Karpas-422 (cell line): Measurements from ENCODE around the gene OR4B1. TPM values are rescaled to one million over a fixed set of nuclear protein-coding genes. Genes with fewer than 3 reads are reported as not detected.
"Not testable (repeated sequence)": the region's sequence is repeated elsewhere in the genome, so short reads cannot be mapped to it uniquely, and the experiment has no call there.

Experiments used
- DNase-seq: peaks from one replicate; pipeline ENCODE4 v3.0.0-alpha.2; 2015
- H2AFZ ChIP-seq: fragments of 200-600 bp; sonication (generic); 2 replicates; pipeline ENCODE4 v1.6.1; 2014; ENCODE audit warnings: antibody characterized with exemption, low read length, mixed read lengths
- H3K27ac ChIP-seq: fragments of 200-600 bp; sonication (generic); 2 replicates; pipeline ENCODE4 v1.5.1; 2014; ENCODE audit warnings: mild to moderate bottlenecking, low read length, moderate library complexity
- H3K27me3 ChIP-seq: fragments of 200-600 bp; sonication (generic); 2 replicates; pipeline ENCODE4 v1.6.1; 2014; ENCODE audit warnings: low read length, mixed read lengths
- H3K36me3 ChIP-seq: fragments of 200-600 bp; sonication (generic); 2 replicates; pipeline ENCODE4 v1.6.1; 2014; ENCODE audit warnings: low read length, mixed read lengths; ENCODE audit not compliant: insufficient read depth
- H3K4me1 ChIP-seq: fragments of 200-600 bp; sonication (generic); 2 replicates; pipeline ENCODE4 v1.6.1; 2014; ENCODE audit warnings: mild to moderate bottlenecking, low read length, mixed read lengths
- H3K4me2 ChIP-seq: fragments of 200-600 bp; sonication (generic); 2 replicates; pipeline ENCODE4 v1.6.1; 2014; ENCODE audit warnings: low read length, low read depth, mild to moderate bottlenecking; ENCODE audit not compliant: poor library complexity, severe bottlenecking
- H3K4me3 ChIP-seq: fragments of 200-600 bp; sonication (generic); 2 replicates; pipeline ENCODE4 v1.5.1; 2014; ENCODE audit warnings: mild to moderate bottlenecking, antibody characterized with exemption, low read length, mixed read lengths
- H3K79me2 ChIP-seq: fragments of 200-600 bp; sonication (generic); 2 replicates; pipeline ENCODE4 v1.6.1; 2014; ENCODE audit warnings: mild to moderate bottlenecking, low read length, mixed read lengths
- H3K9ac ChIP-seq: fragments of 200-600 bp; sonication (generic); 2 replicates; pipeline ENCODE4 v1.6.0; 2014; ENCODE audit warnings: low read length
- H3K9me2 ChIP-seq: fragments of 200-600 bp; sonication (generic), shearing (Covaris generic); replicated peaks from 2 replicates; pipeline ENCODE4 v1.6.0; 2014; ENCODE audit warnings: mild to moderate bottlenecking, low read length, moderate library complexity; ENCODE audit not compliant: insufficient read depth
- H3K9me3 ChIP-seq: fragments of 300-700, 200-600 bp; sonication (generic); 2 replicates; pipeline ENCODE4 v1.6.1; 2014; ENCODE audit warnings: low read length, mixed read lengths
- H4K20me1 ChIP-seq: fragments of 200-600 bp; sonication (generic); 2 replicates; pipeline ENCODE4 v1.6.1; 2014; ENCODE audit warnings: mild to moderate bottlenecking, antibody characterized with exemption, low read length, low read depth; ENCODE audit not compliant: insufficient read depth
- total RNA-seq: library from RNA; depleted of rRNA; stranded (reverse); fragments of >200 nt; shearing (Covaris generic); gene quantifications from 2 replicates; pipeline ENCODE4 v1.2.3, GENCODE V29; 2014; ENCODE audit warnings: low replicate concordance

OR4B1 gene
- total RNA-seq, 1 experiment from 2014 or later = not detected

- Histone ChIP-seq H3K4me3 (no peak overlapping the region), H3K9me2 (no peaks in the 10 kb centered on the region), H3K79me2 (no peaks in the 10 kb centered on the region), H3K27ac (no peak overlapping the region), H3K27me3 (no peaks in the 10 kb centered on the region), H3K4me2 (no peak overlapping the region), H3K9ac (no peak overlapping the region), H3K9me3 (no peaks in the 10 kb centered on the region), H3K4me1 (no peaks in the 10 kb centered on the region), H4K20me1 (no peaks in the 10 kb centered on the region), H2AFZ (no peak overlapping the region), H3K36me3 (no peaks in the 10 kb centered on the region)
- DNase-seq = no peak
These were observed 12.2 kb downstream of the OR4B1 start for GRCh38 chr11:48228761-48229160.

DNA sequence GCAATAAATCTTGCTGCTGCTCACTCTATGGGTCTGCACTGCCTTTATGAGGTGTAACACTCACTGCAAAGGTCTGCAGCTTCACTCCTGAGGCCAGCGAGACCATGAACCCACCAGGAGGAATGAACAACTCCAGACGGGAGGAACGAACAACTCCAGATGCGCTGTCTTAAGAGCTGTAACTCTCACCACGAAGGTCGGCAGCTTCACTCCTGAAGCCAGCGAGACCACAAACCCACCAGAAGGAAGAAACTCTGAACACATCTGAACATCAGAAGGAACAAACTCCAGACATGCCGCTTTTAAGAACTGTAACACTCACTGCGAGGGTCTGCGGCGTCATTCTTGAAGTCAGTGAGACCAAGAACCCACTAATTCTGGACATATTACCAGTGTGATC lies 13.4 kb downstream of the OR4B1 start:
- H3K27ac ChIP-seq, H3K27me3 ChIP-seq: not testable (repeated sequence)

DNA sequence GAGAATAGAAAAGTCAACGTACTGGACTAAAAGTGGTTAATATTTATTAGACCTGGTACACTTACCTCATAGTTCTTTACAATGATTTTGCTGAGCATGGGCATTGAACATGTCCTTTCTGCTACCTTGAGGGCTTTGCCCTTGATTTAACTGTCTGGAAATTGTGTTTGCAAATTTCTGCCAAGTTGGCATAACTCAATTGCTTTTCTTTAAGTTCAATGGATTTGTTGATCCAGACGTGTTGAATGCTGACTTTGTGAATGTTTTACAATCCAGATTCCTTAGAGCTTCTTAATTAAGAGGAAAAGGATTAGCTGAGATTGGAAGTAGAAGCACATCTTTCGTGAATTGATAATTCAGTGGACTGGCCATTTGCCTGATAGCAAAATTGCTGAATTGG lies 21.1 kb downstream of the OR4B1 start:
- Histone ChIP-seq H3K36me3 (no peaks in the 10 kb centered on the region), H2AFZ (no peak overlapping the region), H3K9me2 (no peaks in the 10 kb centered on the region), H4K20me1 (no peaks in the 10 kb centered on the region), H3K4me2 (no peak overlapping the region), H3K4me3 (no peak overlapping the region), H3K9me3 (no peaks in the 10 kb centered on the region), H3K4me1 (no peaks in the 10 kb centered on the region), H3K79me2 (no peaks in the 10 kb centered on the region), H3K27ac (no peak overlapping the region), H3K27me3 (0 out of 2 replicates have a peak, but pooled peaks cover 2% of the 10 kb centered on the region), H3K9ac (no peak overlapping the region)
- no peak for DNase-seq

More for the DNA sequence above, 13.4 kb downstream of the OR4B1 start:
- not testable (repeated sequence) for H3K79me2 ChIP-seq, H2AFZ ChIP-seq, H3K4me1 ChIP-seq, H3K36me3 ChIP-seq, H3K9ac ChIP-seq, H3K9me2 ChIP-seq, H3K4me2 ChIP-seq, H3K4me3 ChIP-seq, H3K9me3 ChIP-seq, DNase-seq, H4K20me1 ChIP-seq

DNA sequence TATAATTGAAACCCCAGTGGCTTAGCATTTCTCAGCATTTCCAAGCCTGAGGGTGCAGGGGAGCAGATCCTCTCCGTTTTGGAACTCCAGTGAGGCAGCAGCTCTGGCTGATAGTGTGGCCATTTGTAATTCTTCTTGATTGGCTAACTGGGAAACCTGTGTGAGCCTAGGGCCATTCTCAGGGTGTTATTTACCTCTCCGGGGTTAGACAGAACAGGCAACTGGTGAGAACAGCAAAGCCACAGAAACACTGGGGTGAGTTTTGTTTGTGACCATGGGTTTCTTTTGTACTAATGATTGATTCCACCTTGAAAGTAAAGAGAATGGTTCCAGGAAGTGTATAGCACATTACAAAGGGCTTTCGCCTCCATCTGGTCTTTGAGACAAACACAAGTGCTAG lies 25.9 kb downstream of the OR4B1 start:
- no peaks in the 10 kb centered on the region for H3K9me2 ChIP-seq
- H3K79me2 ChIP-seq = no peaks in the 10 kb centered on the region
- H3K4me3 ChIP-seq = no peak overlapping the region
- H2AFZ ChIP-seq = no peak overlapping the region
- H3K36me3 ChIP-seq = no peaks in the 10 kb centered on the region
- H3K4me1 ChIP-seq = no peaks in the 10 kb centered on the region
- no peak overlapping the region for H3K4me2 ChIP-seq
- DNase-seq = no peak
- 0 out of 2 replicates have a peak, but pooled peaks cover 2% of the 10 kb centered on the region for H3K27me3 ChIP-seq
- no peaks in the 10 kb centered on the region for H3K9me3 ChIP-seq
- no peaks in the 10 kb centered on the region for H4K20me1 ChIP-seq
- H3K27ac ChIP-seq = no peak overlapping the region
- H3K9ac ChIP-seq = no peak overlapping the region

- H3K4me1 ChIP-seq = no peaks in the 10 kb centered on the region
- no peak for DNase-seq
- no peak within 1 kb of the TSS for H3K4me3 ChIP-seq
- H3K9ac ChIP-seq = no peak within 1 kb of the TSS
- no peaks in the 10 kb centered on the region for H3K9me2 ChIP-seq
- no peak within 1 kb of the TSS for H3K4me2 ChIP-seq
- H3K79me2 ChIP-seq = no peaks in the 10 kb centered on the region
- H3K9me3 ChIP-seq = no peaks in the 10 kb centered on the region
- H3K27ac ChIP-seq = no peak within 1 kb of the TSS
- no peaks in the 10 kb centered on the region for H3K36me3 ChIP-seq
- H4K20me1 ChIP-seq = no peaks in the 10 kb centered on the region
- H3K27me3 ChIP-seq = 0 out of 2 replicates have a peak, but pooled peaks cover 2% of the 10 kb centered on the region
- H2AFZ ChIP-seq = no peak within 1 kb of the TSS
These were observed 28.2 kb downstream of the OR4B1 start, which contains the start of gene OR4X2 for GRCh38 chr11:48244804-48245203. TSS of gene OR4X2 (plus strand) at chr11:48245104. CDS start at chr11:48245104, 0 bp downstream.

DNA sequence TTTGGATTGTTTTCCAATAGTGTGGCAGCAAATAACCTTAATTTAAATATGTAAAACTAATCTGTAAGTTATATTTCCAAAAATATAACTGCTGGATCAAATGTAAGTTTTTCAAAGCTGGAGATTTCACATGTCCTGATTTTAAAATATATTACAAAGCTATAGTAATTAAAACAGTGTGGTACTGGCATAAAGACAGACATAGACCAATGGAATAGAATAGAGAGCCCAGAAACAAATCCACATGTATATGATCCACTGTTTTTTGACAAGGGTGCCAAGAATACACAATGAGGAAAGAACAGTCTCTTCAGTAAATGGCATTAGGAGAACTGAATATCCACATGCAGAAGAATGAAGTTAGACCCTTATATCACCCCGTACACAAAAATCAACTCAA lies 32.3 kb downstream of the OR4B1 start:
- no peak for DNase-seq

DNA sequence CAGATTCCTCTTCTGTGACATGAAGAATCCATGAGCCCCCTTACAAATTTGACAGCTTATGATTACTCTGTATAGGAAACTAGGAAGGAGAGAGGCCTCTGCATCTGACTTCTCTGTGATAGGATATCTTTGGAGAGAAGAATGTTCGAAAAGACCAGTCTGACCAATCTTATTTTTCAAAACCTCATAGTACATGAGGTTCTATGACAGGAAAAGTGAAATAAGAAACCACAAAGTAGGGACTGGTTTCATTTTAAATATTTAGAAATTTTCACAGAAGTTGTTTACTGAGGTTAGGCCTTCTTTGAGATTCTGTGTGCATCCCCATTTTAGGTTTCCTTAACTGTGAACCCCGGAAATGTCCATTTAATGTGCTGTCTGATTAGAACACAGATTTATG lies 45.0 kb downstream of the OR4B1 start:
- Histone ChIP-seq H3K79me2 (no peaks in the 10 kb centered on the region), H3K9ac (no peak overlapping the region), H3K36me3 (no peaks in the 10 kb centered on the region), H3K9me3 (no peaks in the 10 kb centered on the region), H3K9me2 (no peaks in the 10 kb centered on the region), H3K27ac (no peak overlapping the region), H3K4me3 (no peak overlapping the region), H3K4me1 (no peaks in the 10 kb centered on the region), H4K20me1 (no peaks in the 10 kb centered on the region), H3K27me3 (no peaks in the 10 kb centered on the region), H2AFZ (no peak overlapping the region), H3K4me2 (no peak overlapping the region)
- no peak for DNase-seq

More for the DNA sequence above, 32.3 kb downstream of the OR4B1 start:
- Histone ChIP-seq H3K4me3 (no peak overlapping the region), H2AFZ (no peak overlapping the region), H3K4me1 (no peaks in the 10 kb centered on the region), H3K4me2 (no peak overlapping the region), H4K20me1 (no peaks in the 10 kb centered on the region), H3K27me3 (no peaks in the 10 kb centered on the region), H3K79me2 (no peaks in the 10 kb centered on the region), H3K9ac (no peak overlapping the region), H3K9me3 (no peaks in the 10 kb centered on the region), H3K36me3 (no peaks in the 10 kb centered on the region), H3K27ac (no peak overlapping the region), H3K9me2 (no peaks in the 10 kb centered on the region)

DNA sequence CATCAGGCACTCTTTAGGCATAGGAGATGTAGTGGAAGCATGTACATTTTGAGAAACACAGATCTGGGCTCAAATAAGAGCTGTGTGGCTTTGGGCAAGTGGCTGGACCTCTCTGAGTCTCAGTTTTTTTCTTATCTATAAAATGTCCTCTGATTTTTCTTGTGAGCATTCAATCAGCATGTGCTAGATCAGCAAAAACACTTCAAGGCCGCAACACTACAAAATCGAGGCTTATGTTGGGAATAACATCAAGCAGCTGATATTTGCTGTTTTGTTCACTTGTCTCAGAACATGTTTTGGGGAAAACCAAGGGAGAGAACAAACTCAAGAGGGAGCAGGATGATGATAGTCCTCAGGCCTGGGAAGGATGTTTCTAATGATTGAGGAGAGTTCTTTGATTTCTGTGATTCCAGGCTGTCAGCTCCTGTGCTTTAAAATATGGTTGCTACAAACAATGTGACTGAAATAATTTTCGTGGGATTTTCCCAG lies 46.9 kb downstream of the OR4B1 start, which contains the start of gene OR4X1:
Gene OR4X1 (plus strand): TSS at position 439 of the 489 bp plus-strand sequence. CDS start 0 bp downstream, at position 439.
- H3K27ac ChIP-seq = no peak within 1 kb of the TSS
- no peaks in the 10 kb centered on the region for H3K4me1 ChIP-seq
- H3K9me2 ChIP-seq = no peaks in the 10 kb centered on the region
- H3K4me3 ChIP-seq = no peak within 1 kb of the TSS
- no peaks in the 10 kb centered on the region for H3K9me3 ChIP-seq
- no peaks in the 10 kb centered on the region for H3K79me2 ChIP-seq
- no peak within 1 kb of the TSS for H3K9ac ChIP-seq
- H3K36me3 ChIP-seq = no peaks in the 10 kb centered on the region
- no peak for DNase-seq
- H3K27me3 ChIP-seq = no peaks in the 10 kb centered on the region
- H3K4me2 ChIP-seq = no peak within 1 kb of the TSS
- H2AFZ ChIP-seq = no peak within 1 kb of the TSS
- H4K20me1 ChIP-seq = no peaks in the 10 kb centered on the region
